ENCODE measurements around the gene CNTNAP5. TPM values are rescaled to one million over a fixed set of nuclear protein-coding genes. Genes with fewer than 3 reads are reported as not detected.

The CNTNAP5 gene
- total and polyA plus RNA-seq, 2 of the 8 experiments (the other 6 are each of a cell fraction or from before 2014, with no cell fraction given) = 0.11 to 0.76 TPM

GRCh38 chr2:124640221-124640750 is 615.2 kb downstream of the CNTNAP5 start (continued):
- no peak for TF ChIP-seq HDAC2 (IDR thresholded peaks at IDR 0.05; ENCODE audit: borderline replicate concordance in 1 of 2, low read depth in 2 of 2, low read length in 2 of 2)
- no peak for TF ChIP-seq SP2 (IDR thresholded peaks at IDR 0.05; ENCODE audit: low read length)
- TF ChIP-seq RXRA (IDR thresholded peaks at IDR 0.05; ENCODE audit: insufficient read depth, low read depth, low read length) = no peak
- TF ChIP-seq, protein P1, sequence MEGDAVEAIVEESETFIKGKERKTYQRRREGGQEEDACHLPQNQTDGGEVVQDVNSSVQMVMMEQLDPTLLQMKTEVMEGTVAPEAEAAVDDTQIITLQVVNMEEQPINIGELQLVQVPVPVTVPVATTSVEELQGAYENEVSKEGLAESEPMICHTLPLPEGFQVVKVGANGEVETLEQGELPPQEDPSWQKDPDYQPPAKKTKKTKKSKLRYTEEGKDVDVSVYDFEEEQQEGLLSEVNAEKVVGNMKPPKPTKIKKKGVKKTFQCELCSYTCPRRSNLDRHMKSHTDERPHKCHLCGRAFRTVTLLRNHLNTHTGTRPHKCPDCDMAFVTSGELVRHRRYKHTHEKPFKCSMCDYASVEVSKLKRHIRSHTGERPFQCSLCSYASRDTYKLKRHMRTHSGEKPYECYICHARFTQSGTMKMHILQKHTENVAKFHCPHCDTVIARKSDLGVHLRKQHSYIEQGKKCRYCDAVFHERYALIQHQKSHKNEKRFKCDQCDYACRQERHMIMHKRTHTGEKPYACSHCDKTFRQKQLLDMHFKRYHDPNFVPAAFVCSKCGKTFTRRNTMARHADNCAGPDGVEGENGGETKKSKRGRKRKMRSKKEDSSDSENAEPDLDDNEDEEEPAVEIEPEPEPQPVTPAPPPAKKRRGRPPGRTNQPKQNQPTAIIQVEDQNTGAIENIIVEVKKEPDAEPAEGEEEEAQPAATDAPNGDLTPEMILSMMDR (IDR thresholded peaks at IDR 0.05; ENCODE audit: control extremely low read depth in 1 of 3, insufficient read depth in 1 of 3, low read depth in 1 of 3, low read length in 3 of 3) = no peak

Measured in H1 (cell line).